HG03175 (cell line): ENCODE data around the gene KCNQ1.

Experiments
- ATAC-seq: cut with Tn5 transposase; IDR thresholded peaks from one replicate; pipeline ENCODE4 v1.9.1; 2021; ENCODE audit warnings: mild to moderate bottlenecking, moderate library complexity; ENCODE audit not compliant: unreplicated experiment

KCNQ1 gene

DNA sequence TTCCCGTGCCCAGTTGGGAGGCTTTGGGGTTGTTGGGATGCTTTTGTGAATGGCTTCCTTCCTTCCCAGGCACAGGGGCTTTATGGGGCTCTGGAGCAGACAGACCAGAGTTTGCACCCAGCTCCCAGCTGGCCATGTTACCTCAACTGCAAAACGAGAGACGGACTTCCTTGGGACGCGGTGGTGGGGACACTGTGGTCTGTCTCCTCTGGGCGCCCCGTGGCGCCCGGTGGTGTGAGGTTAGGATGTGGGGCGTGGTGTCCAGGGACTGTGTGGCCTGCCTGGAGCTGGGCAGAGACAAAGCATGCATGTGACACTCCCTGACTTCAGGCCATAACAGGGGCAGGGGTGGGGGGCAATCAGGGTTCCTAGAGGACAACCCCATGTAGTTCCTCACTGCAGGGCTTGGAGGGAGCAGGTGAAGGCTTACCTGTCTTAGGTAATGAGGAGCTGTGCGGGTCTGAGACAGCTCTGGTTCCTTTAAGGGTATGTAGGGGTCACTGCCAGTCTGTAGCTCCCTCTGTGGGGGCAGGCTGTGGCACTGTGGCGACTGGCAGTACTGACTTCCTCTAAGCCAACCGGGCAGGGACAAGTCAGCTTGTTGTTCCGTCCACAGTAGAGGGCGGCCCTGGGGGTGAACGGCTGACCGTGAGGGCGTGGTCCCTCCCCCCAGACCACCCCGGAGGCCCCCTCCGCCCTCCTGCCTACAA is 14.4 kb downstream of the KCNQ1 start:
- no peak for ATAC-seq

DNA sequence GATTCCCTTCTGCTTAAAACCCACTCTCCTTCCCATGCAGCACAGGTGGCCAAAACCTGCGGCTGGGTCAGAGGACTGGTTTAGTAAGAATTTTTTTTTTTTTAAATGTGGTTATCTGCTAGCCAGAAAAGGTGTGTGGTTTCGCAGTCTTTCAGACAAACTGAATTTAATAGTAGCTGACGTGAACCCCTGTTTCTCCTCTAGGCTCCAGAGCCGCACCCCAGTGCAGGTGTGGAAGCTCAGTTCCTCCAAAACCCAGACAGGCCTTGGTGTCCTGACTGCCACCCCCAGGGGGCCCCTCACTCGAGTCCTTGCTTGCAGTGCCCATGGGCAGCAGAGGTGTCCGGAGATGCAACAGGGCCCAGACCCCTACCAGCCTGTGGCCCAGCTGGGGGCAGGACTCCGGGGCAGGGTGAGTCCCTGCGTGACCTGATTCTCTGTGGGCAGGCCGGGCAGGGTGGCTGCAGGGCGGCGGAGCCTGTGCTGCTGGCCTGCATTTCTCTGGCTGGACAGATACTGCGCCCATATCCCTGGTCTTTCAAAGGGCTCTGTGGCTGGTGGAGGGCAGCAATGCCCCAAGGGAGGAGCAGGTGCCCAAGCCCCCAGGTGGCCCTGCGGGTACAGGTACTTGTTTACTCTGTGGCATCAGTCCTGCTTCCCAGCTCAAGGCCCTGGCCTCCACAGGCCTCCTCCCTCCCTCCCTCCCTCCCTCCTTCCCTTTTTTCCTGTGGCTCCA is 15.2 kb downstream of the KCNQ1 start:
- ATAC-seq = no peak

DNA sequence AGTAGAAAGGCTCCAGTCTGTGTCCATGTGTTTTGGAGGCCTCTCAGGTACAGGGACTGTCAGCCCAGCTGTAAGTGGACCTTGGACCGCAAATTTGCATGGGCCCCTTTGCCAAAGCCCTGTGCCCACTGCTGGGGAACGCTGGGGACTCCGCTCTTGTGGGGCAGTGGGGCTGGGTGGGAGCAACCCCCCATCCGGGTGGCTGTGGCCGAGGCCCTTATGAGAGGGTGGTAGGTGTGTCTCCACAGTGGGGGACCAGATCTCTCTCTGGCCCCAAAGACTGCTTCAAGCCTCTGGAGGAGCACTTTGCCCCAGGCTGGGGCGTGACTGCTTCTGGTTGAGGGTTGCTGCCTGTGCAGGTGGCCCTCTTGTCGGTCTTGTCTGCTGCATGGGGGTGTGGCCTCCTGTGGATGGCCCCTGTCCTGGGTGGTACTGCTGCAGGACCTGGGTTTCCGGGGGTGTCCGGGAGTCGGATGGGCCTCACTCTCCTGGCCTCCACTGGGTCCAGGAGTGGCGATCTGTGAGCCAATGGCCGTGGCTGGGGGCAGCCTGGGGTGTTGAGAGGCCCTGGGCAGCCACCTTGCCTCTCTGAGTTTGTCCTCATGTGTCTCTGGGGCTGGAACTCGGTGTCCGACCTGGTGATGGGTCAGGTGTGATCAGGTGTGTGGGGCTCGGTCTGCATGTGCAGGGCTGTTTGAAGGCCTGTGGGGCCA is 15.9 kb downstream of the KCNQ1 start:
- ATAC-seq = no peak

DNA sequence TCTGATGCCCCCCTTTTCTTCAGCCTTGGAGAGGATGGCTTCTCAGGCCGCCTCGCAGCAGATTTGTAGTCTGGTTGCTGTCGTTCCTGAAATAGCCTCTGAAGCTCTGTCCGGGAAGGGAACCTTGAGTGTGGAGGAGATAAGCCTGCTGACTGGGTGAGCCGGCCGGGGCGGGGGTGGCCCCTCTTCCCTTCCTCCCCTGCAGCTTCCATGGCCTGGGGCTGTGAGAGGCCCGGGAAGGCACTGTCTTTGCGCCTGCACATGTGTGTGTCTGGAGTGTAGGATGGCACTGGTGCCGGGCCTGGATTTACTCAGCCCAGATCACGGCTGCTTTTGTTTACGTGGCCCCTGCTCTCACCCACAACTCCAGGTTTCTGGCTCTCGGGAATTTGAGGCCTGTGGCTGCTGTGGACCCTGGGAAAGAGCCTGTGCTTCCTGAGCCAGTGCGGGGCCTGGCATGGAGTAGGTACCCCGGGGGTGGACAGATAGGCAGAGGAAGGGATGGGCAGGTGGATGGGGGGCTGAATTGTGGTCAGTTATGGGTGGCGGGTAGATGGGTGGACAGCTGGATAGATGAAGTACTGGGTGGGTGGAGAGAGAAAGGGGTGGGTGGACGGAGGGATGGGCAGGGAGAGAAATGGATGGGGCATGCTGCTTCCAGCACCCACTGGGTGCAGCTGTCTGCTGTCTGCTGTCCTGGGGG is 16.6 kb downstream of the KCNQ1 start:
- no peak for ATAC-seq

DNA sequence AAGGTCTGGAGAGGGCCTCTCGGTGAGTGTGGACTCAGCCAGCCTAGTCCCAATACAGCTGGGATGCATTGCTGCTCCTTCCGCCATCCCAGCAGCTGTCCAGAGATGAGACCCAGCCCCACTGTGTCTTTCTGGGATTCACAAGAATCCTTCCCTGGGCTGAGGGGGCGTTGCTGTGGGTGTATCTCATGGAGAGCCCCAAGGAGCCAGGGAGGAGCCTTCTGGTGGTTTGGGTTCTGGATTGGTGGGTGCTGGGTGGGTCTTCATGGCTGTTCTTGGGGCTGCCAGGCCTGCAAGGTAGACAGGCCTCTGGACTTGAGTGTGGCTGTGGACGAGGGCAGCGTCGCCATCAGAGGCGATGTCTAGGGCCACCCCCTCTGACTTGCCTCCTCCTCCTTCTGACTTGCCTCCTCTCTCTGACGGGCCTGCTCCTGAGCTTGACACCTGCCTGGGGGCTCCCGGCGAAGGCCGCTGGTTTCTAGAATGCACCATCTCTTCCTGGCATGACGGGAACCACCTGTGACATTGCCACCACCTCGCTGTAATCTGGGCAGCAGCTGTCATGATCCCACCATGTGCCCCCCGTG is 17.2 kb downstream of the KCNQ1 start:
- ATAC-seq = no peak

DNA sequence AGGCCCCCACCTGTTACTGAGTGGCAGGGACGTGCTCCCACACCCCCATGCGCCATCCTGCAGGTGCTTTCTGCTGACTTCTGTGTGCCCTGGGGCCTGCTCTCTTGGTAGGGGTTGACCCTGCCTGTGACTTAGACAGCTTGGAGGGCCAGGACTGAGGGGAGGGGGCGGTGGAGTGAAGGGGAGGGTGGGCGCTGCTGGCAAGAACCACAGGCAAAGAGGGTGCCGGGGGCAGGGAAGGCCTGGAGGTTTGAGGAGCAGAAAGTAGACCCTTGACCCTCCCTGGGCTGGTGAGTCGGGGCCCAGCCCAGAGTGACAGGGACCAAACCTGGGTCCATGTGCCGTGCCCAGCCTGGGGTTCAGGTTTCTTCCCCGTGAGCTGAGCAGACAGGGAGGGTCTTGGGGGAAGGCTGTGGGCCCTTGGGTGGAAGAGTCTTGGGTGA is 17.8 kb downstream of the KCNQ1 start:
- ATAC-seq = no peak

DNA sequence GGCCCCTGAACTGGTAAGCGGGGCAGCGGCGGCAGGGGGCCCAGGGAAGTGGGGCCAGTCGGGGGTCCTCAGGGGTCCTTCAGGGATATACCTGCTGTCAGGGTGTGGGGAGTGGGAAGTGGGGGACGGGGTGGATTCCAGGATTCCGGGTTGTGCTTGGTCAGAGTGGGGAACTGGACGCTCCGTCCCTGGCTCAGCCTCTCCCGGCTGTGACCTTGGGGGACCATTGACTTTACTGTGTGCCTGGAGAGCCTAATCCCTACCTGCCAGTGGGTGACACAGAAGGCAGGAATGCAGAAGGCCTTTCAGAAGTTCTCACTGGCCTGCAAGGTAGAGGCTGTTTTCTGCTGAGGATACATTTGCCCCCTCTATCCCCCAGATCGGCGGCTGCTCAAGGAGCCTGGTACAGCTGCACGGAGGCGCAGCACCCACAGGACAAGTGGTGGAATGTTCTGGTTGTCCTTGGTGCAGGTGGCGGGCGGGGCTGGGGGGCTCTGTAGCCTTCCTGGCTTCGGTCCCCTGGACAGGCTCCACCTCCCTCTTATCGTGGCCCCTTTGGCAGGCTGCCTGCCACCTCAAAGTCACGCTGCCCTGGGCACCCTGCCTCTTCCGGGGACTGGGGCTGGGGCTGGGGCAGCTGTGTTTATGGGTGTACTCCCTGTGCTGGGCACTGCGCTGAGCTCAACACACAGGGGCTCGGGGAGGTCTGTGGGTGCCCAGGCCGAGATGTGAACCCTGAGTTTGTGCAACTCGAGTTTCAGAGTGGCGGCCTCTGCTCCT is 18.4 kb downstream of the KCNQ1 start:
- ATAC-seq = no peak

DNA sequence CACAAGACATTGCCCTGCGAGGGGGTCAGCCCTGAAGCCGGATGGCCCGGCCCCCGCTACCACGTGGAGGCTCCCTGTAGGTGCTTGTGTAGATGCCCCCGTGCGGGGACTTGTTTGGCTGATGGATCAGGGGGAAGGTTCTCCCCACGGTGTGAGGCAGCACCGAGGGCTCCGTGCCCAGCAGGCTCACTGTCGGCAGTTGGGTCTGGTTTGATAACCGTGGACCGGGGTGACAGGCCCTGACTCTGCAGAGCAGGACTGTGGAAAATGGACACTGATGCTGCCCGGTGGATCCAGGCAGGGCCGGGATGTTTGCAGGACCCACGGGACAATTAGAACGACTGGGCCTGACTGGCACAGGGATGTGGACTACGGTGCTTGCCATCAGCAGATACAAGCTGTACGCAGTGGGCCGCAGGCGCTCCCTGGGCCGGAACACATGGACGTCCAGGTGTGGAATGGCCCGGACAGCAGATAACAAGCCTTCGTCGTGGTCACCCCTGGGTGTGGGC is 19.0 kb downstream of the KCNQ1 start:
- ATAC-seq = no peak

DNA sequence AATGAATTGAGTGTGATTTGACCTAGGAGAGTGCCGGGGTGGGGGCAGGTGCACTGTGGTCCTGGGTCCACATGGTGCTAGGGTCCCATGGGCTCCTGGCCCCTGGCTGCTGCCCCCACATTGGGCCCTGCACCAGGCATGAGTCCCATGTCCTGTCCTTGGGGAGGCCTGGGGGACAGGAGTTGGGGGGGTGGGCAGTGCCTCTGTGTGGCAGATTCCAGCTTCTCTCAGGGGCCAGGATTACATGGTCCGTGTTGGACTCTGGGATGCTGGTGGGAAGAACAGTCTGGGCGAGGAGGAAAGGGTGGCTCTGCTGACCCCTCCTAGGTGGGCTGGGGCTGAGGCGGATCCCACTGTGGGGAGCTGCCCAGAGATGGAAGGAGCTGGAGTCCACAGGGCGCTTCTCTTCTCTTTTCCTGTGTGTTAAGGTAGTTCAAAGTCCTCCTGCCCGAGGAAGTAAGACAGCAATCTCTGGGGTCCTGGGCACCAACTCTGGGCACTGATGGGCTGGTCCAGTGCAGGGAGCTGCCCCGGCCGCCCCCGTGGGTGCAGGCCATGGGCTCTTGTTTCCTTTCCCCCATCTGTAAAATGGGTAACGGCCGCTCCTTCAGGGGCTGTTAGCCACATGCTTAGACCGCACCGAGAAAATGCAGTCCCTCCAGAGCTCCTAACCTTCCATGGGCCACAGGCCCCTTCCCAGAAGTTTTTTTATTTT is 19.8 kb downstream of the KCNQ1 start:
- ATAC-seq = no peak

DNA sequence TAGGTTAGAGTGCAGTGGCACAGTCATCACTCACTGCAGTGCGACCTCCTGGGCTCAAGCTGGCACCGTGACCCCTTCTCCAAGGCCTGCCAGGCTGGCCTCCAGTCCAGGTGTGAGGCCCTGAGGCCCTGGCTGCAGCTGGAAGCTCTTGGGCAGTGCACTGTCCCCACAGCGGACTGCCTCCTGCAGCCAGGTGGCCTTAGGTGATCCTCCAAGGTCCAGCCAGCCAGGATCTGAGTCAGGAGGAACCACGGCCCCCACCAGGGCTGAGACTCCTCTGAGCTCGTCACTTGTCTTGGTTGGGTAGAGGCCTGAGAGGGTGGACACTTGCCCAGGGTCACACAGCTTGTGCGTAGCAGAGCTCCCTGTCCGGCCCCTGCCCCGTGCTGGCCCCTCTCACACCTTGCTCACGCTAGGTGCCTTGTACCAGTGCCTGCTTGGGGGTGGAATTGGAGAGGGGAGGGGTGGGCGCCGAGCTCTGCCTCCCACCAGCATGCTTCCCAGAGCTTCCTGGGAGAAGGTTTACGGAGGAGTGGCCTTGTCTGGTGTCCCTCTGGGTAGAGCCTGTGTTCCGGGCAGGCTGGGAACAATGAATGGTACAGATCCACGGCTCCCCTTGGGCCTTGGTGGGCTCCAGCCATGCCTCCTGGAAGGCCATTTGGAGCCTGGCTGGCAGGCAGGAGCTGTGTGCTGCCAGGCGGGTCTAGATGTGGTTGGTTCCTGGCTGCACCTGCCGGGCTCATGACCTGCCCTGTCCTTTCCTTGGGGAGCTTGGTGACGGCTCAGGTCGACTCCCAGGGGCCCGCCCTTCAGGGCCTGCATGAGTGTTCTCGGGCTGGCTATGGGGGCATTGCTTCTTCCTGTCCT is 20.6 kb downstream of the KCNQ1 start:
- ATAC-seq = no peak

DNA sequence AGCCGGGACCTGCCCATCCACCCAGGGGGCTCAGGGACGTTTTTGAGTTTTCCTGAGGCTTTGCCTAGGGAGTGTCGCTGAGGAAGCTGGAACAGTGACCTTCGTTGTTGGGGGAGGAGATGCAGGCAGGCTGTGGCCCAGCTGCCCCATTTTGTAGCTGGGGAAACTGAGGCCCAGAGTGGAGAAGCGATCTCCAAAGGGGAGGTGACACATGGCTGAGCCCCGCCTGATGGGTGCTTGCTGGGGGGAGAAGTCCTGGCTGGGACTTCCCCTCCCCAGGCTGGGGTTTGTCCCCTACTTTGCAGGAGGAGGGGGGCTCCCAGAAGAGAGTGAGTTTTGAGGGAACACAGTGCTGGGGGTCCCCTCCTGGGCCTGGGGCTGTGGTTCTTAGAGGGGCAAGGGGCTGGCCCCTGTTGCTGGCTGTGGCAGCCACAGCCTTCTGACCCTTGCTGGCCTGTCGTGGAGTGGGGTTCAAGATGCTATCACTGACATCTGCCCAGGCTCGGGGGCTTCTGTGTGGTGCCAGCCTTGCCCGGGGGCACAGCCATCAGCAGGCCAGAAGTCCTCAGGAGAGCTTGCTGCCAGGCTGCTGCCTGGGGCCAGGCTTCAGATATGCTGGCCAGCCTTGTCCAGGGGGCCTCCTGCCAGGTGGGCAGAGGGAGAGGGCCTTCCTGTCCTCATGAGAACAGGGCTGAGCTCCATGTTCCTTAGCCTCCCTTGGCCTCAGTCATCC is 21.4 kb downstream of the KCNQ1 start:
- ATAC-seq = no peak

DNA sequence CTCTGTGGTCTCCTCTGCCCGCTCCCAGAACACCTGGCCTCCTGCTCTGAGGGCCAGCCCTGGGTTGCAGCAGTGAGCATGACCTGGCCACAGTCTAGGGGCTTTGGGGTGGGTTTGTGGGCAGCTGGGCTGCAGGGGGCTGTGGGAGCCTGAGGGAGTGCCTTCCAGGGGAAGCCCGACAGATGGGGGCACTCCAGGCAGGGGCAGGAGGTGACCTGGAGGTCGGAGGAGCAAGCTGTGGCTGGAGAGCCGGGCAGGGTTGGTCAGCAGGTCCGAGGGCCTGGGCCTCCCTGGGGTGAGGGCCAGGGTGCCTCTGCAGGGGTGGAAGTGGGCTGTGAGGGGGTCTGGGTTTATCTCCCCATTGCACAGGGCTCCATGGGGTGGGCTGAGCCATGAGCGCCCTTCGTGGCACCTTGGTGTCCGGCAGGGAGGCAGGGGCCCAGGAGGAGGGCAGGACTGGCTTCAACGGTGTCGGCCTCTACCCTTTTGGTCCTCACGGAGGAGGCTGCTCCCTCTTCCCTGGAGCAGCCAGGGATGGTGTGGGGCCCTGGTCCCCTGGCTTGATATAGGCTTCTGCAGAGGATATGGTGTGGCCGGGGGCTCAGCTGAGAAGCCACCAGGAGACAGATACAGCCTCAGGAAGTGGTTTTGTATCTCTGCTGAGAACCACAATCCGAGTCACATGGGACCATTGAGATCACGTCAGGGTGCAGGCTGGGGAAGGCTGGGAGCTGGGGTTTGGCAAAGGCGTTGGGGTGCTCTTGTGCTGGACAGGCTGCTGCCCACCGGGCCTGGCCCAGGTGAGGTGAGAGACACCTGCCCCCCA is 22.3 kb downstream of the KCNQ1 start:
- no peak for ATAC-seq

DNA sequence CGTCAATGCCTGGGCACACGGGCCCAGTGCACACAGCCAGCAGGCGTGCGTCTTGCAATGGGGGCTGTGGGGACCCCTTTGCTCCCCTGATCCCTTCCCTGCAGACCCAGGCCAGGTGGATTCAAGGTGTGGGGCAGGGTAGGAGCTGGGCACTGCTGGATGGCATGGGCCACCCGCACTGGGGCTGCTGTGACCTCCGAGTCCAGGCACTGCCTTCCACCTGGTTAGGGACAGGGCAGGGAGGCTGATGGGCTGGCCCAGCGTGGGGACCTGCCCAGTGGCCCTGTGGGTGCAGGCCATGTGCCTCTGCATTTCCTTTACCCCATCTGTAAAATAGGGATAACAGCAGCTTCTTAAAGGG is 22.9 kb downstream of the KCNQ1 start:
- no peak for ATAC-seq

DNA sequence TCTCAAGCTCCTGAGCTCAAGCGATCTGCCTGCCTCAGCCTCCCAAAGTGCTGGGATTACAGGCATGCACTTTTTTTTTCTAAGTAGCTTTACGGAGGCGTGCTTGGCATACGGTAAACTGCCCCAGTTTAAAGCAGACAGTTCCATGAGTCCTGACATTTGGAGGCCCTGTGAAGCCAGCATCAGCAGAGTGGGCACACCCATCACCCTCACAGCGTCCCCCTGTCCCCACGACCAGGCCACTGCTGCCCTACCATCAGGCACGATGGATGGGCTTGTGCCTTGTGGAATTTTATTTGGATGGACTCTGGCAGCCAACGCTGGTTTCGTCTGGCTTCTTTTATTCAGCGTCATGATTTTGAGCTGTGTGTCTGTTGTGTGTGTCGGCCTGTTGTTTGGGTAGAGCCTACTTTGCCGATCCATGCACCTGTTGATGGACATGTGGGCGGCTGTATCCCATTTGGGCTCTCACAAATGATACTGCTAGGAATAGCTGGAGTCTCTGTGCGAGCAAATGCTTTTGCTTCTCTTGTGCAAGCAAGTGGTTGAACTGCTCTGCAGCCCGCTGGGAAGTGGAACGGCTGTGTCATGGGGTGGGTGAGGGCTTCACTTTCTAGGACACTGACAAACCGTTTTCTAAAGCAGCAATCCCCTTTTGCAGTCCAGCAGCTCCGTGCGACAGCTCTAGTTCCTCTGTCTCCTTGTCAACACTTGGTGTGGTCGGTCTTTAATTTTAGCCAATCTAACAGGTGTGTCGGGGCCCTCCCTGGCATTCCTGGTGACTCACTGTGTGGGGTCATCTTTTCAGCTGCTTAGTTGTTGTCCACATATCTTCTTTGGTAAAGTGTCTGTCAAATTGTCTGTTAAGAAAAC is 23.8 kb downstream of the KCNQ1 start:
- ATAC-seq = no peak

DNA sequence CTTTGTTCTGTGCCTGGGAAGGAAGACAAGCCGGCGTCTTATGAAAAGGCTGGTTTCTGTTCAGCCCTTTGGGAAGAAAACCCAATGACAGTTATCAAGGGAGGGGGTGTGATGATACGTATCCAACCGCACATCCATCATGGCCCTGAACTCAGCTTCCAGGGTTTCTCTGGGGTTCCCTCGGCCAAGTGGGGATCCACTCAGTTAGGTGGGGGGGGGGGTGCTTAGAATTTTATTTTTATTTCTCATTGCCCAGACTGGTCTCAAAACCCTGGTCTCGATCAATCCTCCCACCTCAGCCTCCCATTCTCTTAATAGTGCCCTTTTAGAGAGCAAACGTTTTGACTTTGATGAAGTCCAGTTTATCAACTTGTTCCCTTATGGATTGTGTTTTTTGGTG is 25.7 kb downstream of the KCNQ1 start:
- no peak for ATAC-seq
